GM10248 (cell line): Measurements from ENCODE around the gene KRTAP9-8.
"Not testable (repeated sequence)": the region's sequence is repeated elsewhere in the genome, so short reads cannot be mapped to it uniquely, and the experiment has no call there.

Experiments
- CTCF ChIA-PET: fragments of 300-600 bp; sonication (Branson Sonifier 250); formaldehyde crosslinking; extraction: SDS; loops from one replicate; lab custom pipeline; 2021; ENCODE audit warnings: antibody characterized with exemption; lab: Yijun Ruan, JAX
- POLR2A ChIA-PET: fragments of 350-650 bp; sonication (Branson Sonifier 250); formaldehyde crosslinking; extraction: SDS; loops from one replicate; lab custom pipeline; 2020; ENCODE audit warnings: antibody characterized with exemption; lab: Yijun Ruan, JAX
- DNase-seq: peaks from one replicate; pipeline ENCODE4 v3.0.0; 2012; ENCODE audit errors: extremely low spot score
- TF ChIP-seq, protein P1 (sequence below): IDR thresholded peaks from 2 replicates; pipeline ENCODE4 v1.5.1; 2012; ENCODE audit warnings: mild to moderate bottlenecking, low read depth; ENCODE audit errors: extremely low read depth, missing control alignments, control extremely low read depth

The KRTAP9-8 gene

DNA sequence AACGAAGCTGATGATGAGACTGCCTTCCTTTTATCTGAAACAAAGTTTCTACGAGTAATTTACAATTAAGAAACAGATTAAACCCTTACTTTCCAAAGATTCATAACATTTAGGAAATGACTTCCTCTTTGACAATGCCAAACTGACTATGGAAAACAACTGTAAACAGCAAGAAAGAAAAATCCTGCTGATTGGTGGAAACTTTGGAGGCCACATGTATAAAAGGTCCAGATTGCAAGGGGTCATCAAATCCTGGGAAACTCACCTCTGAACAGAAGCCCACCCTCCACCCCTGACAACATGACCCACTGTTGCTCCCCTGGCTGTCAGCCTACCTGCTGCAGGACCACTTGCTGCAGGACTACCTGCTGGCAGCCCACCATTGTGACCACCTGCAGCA, 27.3 kb downstream of the KRTAP9-8 start, which contains the start of gene KRTAP9-6:
Gene KRTAP9-6, plus strand, starts transcription at position 301 of the 400 bp plus-strand sequence. Its CDS starts 0 bp downstream, at position 301.
- DNase-seq = no peak
- TF ChIP-seq, protein P1, sequence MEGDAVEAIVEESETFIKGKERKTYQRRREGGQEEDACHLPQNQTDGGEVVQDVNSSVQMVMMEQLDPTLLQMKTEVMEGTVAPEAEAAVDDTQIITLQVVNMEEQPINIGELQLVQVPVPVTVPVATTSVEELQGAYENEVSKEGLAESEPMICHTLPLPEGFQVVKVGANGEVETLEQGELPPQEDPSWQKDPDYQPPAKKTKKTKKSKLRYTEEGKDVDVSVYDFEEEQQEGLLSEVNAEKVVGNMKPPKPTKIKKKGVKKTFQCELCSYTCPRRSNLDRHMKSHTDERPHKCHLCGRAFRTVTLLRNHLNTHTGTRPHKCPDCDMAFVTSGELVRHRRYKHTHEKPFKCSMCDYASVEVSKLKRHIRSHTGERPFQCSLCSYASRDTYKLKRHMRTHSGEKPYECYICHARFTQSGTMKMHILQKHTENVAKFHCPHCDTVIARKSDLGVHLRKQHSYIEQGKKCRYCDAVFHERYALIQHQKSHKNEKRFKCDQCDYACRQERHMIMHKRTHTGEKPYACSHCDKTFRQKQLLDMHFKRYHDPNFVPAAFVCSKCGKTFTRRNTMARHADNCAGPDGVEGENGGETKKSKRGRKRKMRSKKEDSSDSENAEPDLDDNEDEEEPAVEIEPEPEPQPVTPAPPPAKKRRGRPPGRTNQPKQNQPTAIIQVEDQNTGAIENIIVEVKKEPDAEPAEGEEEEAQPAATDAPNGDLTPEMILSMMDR = no peak
- POLR2A ChIA-PET = no interaction called here
- CTCF ChIA-PET = interaction anchor here (1.4 kb wide), 1 partner anchor 12 kb away, joined by 3 read pairs; no protein-coding TSS in a partner anchor

DNA sequence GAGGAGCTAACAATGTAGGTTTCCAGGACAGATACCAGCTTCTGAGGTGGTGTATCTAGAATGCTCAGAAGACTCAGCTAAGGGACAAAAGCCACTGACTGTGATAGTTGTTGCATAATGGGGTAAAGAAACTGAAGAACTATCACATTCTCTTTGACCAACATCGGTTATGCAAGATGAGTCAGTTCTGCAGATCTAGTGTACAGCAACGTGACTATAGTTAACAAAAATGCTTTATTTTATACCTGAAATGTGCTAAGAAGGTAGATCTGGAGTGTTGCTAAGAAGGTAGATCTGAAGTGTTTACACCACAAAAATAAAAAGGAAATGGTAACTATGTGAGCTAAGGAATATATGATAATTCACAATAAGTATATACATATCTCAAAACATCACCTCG, 29.9 kb downstream of the KRTAP9-8 start:
- no peak for DNase-seq
- POLR2A ChIA-PET = no interaction called here
- CTCF ChIA-PET = no interaction called here
- TF ChIP-seq, protein P1 = no peak

DNA sequence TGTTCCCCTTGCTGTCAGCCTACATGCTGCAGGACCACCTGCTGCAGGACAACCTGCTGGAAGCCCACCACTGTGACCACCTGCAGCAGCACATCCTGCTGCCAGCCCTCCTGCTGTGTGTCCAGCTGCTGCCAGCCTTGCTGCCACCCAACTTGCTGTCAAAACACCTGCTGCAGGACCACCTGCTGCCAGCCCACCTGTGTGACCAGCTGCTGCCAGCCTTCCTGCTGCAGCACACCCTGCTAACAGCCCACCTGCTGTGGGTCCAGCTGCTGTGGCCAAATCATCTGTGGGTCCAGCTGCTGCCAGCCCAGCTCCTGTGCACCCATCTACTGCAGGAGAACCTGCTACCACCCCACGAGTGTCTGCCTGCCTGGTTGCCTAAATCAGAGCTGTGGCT, 33.5 kb downstream of the KRTAP9-8 start:
- POLR2A ChIA-PET, DNase-seq, CTCF ChIA-PET: not testable (repeated sequence)

DNA sequence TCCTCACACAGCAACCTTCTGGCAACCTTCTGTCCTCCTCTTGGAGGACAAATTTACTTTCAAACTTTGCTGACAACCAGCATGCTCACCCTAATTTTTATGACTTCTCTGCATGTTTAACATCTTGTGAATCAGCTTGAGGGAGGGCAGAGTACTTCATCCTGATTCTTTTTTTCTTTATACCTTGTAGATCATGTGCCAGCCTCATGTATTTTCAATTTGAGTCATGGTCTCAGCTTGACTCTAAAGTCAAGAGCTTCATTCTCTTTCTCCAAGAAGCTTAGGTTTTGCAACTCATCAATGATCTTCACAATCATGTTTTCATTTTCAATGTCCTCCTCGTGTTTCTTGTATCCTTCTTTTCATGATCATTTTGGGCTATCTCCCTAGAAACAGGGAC, 34.1 kb downstream of the KRTAP9-8 start:
- DNase-seq = no peak
- ChIA-PET POLR2A (no interaction called here), CTCF (no interaction called here)

DNA sequence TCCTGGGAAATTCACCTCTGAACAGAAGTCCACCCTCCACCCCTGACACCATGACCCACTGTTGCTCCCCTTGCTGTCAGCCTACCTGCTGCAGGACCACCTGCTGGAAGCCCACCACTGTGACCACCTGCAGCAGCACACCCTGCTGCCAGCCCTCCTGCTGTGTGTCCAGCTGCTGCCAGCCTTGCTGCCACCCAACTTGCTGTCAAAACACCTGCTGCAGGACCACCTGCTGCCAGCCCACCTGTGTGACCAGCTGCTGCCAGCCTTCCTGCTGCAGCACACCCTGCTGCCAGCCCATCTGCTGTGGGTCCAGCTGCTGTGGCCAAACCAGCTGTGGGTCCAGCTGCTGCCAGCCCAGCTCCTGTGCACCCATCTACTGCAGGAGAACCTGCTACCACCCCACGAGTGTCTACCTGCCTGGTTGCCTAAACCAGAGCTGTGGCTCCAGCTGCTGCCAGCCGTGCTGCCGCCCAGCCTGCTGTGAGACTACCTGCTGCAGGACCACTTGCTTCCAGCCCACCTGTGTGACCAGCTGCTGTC, 37.9 kb downstream of the KRTAP9-8 start, which contains the start of gene KRTAP9-7:
Gene KRTAP9-7, plus strand, starts transcription at position 51 of the 543 bp plus-strand sequence. Its CDS starts 0 bp downstream, at position 51.
- DNase-seq, POLR2A ChIA-PET: not testable (repeated sequence)
- CTCF ChIA-PET = interaction anchor here (1.0 to 1.2 kb wide), 2 partner anchors 15 to 17 kb away, joined by 3 read pairs; no protein-coding TSS in a partner anchor

More for the DNA sequence above, 34.1 kb downstream of the KRTAP9-8 start:
- TF ChIP-seq, protein P1 = no peak

DNA sequence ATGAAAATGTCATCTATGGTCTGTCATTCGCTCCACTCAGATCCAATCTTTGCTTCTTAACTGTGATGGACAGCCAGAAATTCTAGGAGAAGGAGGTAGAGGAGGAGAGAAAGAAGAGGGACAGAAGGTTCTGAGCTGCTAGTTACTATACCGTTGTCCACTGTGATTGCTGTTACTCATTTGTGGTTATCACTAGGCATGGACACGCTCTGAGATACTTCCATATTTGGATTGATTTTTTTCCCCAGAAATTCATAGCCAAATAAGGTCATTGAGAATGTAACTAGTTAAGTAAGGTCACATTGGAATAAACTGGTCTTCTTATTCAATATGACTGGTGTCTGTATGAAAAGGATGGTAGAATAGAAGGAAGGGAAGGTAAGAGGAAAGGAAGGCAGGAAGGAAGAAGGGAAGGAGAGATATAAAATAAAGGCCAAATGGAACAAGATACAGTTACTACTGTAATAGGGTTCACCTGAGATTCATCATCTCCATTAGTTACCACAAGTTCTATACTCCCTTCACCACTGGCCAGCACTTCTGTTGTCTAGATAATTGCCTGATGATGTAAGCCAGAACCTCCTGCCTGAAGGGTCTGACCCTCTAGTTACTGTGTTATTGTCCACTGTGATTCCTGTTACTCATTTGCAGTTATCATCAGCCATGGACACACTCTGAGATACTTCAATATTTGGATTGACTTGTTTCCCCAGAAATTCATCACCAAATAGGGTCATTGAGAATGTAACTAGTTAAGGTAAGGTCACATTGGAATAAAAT, 40.6 kb downstream of the KRTAP9-8 start:
- POLR2A ChIA-PET = no interaction called here
- CTCF ChIA-PET = interaction anchor here (1.5 kb wide), 1 partner anchor 15 kb away, joined by 3 read pairs; no protein-coding TSS in a partner anchor
- no peak for DNase-seq
- TF ChIP-seq, protein P1 = no peak

DNA sequence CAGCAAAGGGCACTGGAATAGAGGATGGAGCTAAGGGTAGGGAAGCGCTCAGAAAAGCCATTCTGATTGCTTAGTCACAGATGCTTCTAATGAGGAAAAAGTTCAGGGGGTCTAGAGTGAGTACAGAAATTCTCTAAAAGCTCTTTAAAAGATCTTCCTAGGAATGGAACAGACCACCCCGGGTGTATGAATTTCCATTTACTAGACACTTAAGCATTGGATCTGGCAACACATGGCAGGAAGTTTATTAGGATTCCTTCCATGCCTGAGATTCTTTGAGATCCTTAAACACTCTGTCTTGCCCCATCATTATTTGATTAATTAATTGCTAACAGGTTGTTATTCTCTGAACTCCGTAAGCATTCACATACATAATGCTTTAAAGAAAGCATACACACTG, 46.2 kb downstream of the KRTAP9-8 start:
- DNase-seq = no peak
- CTCF ChIA-PET = no interaction called here
- POLR2A ChIA-PET = no interaction called here

More for the DNA sequence above, 46.2 kb downstream of the KRTAP9-8 start:
- TF ChIP-seq, protein P1 = no peak
